Endodermal cell (in vitro differentiated cells): ENCODE measurements around the gene GIMAP4. TPM values are rescaled to one million over a fixed set of nuclear protein-coding genes. Genes with fewer than 3 reads are reported as not detected.
"Not testable (repeated sequence)": the region's sequence is repeated elsewhere in the genome, so short reads cannot be mapped to it uniquely, and the experiment has no call there.

Source experiments
- DNase-seq: peaks from one replicate; pipeline ENCODE4 v3.0.0-alpha.2; 2017
- H3K27ac ChIP-seq: 2 replicates; pipeline ENCODE4 v1.5.1; 2013; ENCODE audit warnings: mild to moderate bottlenecking, low read depth, low read length, moderate library complexity
- H3K27me3 ChIP-seq: 2 replicates; pipeline ENCODE4 v1.6.1; 2013; ENCODE audit warnings: mild to moderate bottlenecking, low read length, moderate library complexity; ENCODE audit not compliant: insufficient read depth, control insufficient read depth, poor library complexity, severe bottlenecking
- H3K36me3 ChIP-seq: 2 replicates; pipeline ENCODE4 v1.7.0; 2013; ENCODE audit warnings: mild to moderate bottlenecking, low read length, moderate library complexity; ENCODE audit not compliant: control insufficient read depth, insufficient read depth
- H3K4me1 ChIP-seq: one replicate; pipeline ENCODE4 v1.7.0; 2013; ENCODE audit warnings: low read length; ENCODE audit not compliant: control insufficient read depth, insufficient read depth
- H3K4me3 ChIP-seq: 2 replicates; pipeline ENCODE4 v1.5.1; 2013; ENCODE audit warnings: mild to moderate bottlenecking, low read length, moderate library complexity
- H3K9ac ChIP-seq: 2 replicates; pipeline ENCODE4 v1.6.1; 2013; ENCODE audit warnings: mild to moderate bottlenecking, low read length, moderate library complexity; ENCODE audit not compliant: poor library complexity, severe bottlenecking; ENCODE audit errors: extremely low read depth
- H3K9me3 ChIP-seq: 2 replicates; pipeline ENCODE4 v1.6.1; 2013; ENCODE audit warnings: mild to moderate bottlenecking, low read length, moderate library complexity; ENCODE audit not compliant: control insufficient read depth
- H3K27ac Mint-ChIP-seq: 2 replicates; pipeline ENCODE4 v1.8.0; 2020; ENCODE audit warnings: mixed read lengths
- H3K27me3 Mint-ChIP-seq: 2 replicates; pipeline ENCODE4 v1.8.0; 2021; ENCODE audit warnings: mild to moderate bottlenecking, mixed read lengths; ENCODE audit not compliant: insufficient read depth
- H3K36me3 Mint-ChIP-seq: 2 replicates; pipeline ENCODE4 v1.8.0; 2020; ENCODE audit warnings: low read depth, mixed read lengths
- H3K4me1 Mint-ChIP-seq: 2 replicates; pipeline ENCODE4 v1.8.0; 2020; ENCODE audit warnings: mixed read lengths
- H3K4me3 Mint-ChIP-seq: 2 replicates; pipeline ENCODE4 v1.8.0; 2020; ENCODE audit warnings: mild to moderate bottlenecking, moderate library complexity, mixed read lengths
- H3K9me3 Mint-ChIP-seq: 2 replicates; pipeline ENCODE4 v1.8.0; 2020; ENCODE audit warnings: mild to moderate bottlenecking, mixed read lengths
- CTCF ChIP-seq: fragments of 200-600 bp; sonication (generic); conservative IDR thresholded peaks from 2 replicates; pipeline ENCODE4 v1.5.0; 2021; ENCODE audit warnings: antibody characterized with exemption, mild to moderate bottlenecking
- WGBS, 2 experiments: methylation state at CpG; one replicate each; pipeline versions ENCODE4 v1.1.5 to v1.1.7; 2013; ENCODE audit warnings: missing lambda C conversion rate in 2 of 2, mixed read lengths in 1 of 2; ENCODE audit not compliant: insufficient coverage in 1 of 2, insufficient read length in 1 of 2; 5-methylcytosine and 5-hydroxymethylcytosine counted together
- total RNA-seq, 2 donors: library from RNA; stranded (reverse); fragmentation: NEBNext Ultra II Directional in 1 of 2; extraction: Animal tissue kit (Norgen Biotek cat#: 25700) in 1 of 2; gene quantifications; 2 replicates in 1 of 2; 3 replicates in 1 of 2; pipeline ENCODE4 v1.2.1, GENCODE V29; 2021

GIMAP4 gene
- total RNA-seq, 2 donors from 2014 or later, result 0.33 TPM; not detected in 1

- no peak for TF ChIP-seq CTCF
- Histone ChIP-seq H3K27me3 (peaks cover 52% of the 10 kb centered on the region), H3K9ac (no peak overlapping the region), H3K9me3 (no peaks in the 10 kb centered on the region), H3K4me3 (no peak overlapping the region), H3K36me3 (no peaks in the 10 kb centered on the region), H3K4me1 (no peaks in the 10 kb centered on the region), H3K27ac (no peak overlapping the region)
- no peaks in the 10 kb centered on the region for H3K4me1 Mint-ChIP-seq
- no peak for DNase-seq
- H3K9me3 Mint-ChIP-seq, result peaks cover 20% of the 10 kb centered on the region
- H3K27ac Mint-ChIP-seq, result no peak overlapping the region
- no peaks in the 10 kb centered on the region for H3K36me3 Mint-ChIP-seq
- no peak overlapping the region for H3K4me3 Mint-ChIP-seq
- peaks cover 41% of the 10 kb centered on the region for H3K27me3 Mint-ChIP-seq
- WGBS, 2 experiments, result 80 to 90% methylated on average over 1 to 3 of the region's 3 CpGs
These were observed 45.7 kb downstream of the GIMAP4 start for GRCh38 chr7:150612925-150613324.

DNA sequence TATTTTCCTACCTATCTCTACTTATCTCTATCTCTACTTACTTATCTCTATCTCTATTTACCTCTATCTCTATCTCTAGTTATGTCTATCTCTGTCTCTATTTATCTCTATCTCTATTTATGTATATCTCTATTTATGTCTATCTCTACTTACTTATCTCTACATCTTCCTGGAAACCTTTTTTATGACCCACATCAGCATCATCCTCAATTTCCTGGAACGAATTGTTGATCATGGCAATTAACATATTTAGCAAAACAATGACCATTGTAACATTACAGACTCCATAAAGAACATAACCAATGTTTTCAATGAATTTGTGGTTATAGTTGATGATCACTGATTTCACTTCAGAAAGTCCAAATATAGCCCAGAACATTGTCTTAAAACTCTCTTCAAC is 46.7 kb downstream of the GIMAP4 start:
- Histone ChIP-seq H3K4me3 (no peak overlapping the region), H3K4me1 (no peaks in the 10 kb centered on the region), H3K9me3 (no peaks in the 10 kb centered on the region), H3K9ac (no peak overlapping the region), H3K27me3 (peaks cover 52% of the 10 kb centered on the region), H3K27ac (no peak overlapping the region), H3K36me3 (no peaks in the 10 kb centered on the region)
- no peak for TF ChIP-seq CTCF
- Mint-ChIP-seq H3K4me3 (no peak overlapping the region), H3K27ac (no peak overlapping the region), H3K4me1 (no peaks in the 10 kb centered on the region), H3K27me3 (peaks cover 33% of the 10 kb centered on the region), H3K36me3 (no peaks in the 10 kb centered on the region), H3K9me3 (peaks cover 19% of the 10 kb centered on the region)
- WGBS, 2 experiments, result 69% methylated on average over 1 of the region's 1 CpG; no CpG with 5 or more reads in 1 of the 2 experiments
- no peak for DNase-seq

DNA sequence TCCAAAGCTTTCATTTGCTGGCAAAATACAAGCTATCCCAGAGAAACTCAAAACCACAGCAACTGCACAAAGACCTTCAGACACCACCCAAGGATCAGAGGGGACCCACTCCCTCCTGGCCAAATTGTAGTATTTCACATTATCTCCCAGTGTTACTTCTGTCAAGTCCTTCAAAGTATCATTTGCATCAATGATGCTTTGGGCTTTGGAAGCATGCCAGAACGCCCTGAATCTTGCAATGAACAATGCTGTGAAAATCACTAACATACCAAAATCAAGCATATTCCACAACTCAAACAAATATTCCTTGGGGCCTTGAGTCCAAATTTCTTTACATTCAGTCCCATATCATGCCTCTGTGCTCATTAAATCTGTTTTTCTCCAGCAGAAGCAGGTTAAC is 47.2 kb downstream of the GIMAP4 start:
- not testable (repeated sequence) for H3K36me3 ChIP-seq, H3K36me3 Mint-ChIP-seq, H3K27ac Mint-ChIP-seq, H3K4me3 ChIP-seq, DNase-seq, H3K4me1 ChIP-seq, H3K9me3 ChIP-seq, H3K9ac ChIP-seq, H3K4me1 Mint-ChIP-seq, H3K27ac ChIP-seq, H3K4me3 Mint-ChIP-seq
- Mint-ChIP-seq H3K9me3 (peaks cover 19% of the 10 kb centered on the region), H3K27me3 (peaks cover 32% of the 10 kb centered on the region)
- 89 to 100% methylated on average over 1 of the region's 1 CpG for WGBS, 2 experiments
- H3K27me3 ChIP-seq, result peaks cover 52% of the 10 kb centered on the region

- 87 to 88% methylated on average over 3 to 5 of the region's 5 CpGs for WGBS, 2 experiments
- peaks cover 59% of the 10 kb centered on the region for H3K27me3 ChIP-seq
- H3K9me3 ChIP-seq, H3K4me3 Mint-ChIP-seq, H3K27ac Mint-ChIP-seq, DNase-seq, H3K36me3 ChIP-seq, H3K4me1 ChIP-seq, H3K4me1 Mint-ChIP-seq, H3K27ac ChIP-seq, H3K9ac ChIP-seq, H3K4me3 ChIP-seq, H3K36me3 Mint-ChIP-seq: not testable (repeated sequence)
- H3K9me3 Mint-ChIP-seq, result peaks cover 19% of the 10 kb centered on the region
- H3K27me3 Mint-ChIP-seq, result peaks cover 36% of the 10 kb centered on the region
These were observed 48.1 kb downstream of the GIMAP4 start for GRCh38 chr7:150615221-150615755.
